GM12878 (cell line): Measurements from ENCODE around the gene IQGAP2. TPM values are rescaled to one million over a fixed set of nuclear protein-coding genes. Genes with fewer than 3 reads are reported as not detected.

Source experiments
- ATAC-seq: fragments of 200-7000 bp; cut with Tn5 transposase; 3 replicates; pipeline ENCODE4 v1.9.1; 2020; ENCODE audit warnings: mild to moderate bottlenecking, moderate library complexity
- BruUV-seq: library from RNA; stranded (reverse); fragments of 400-500 nt; replicated peaks from 2 replicates; lab custom pipeline; 2021; lab: Mats Ljungman, UMichigan
- CTCF ChIA-PET: fragments of 300-600 bp; sonication (Branson Sonifier 250); formaldehyde crosslinking; extraction: SDS; loops from one replicate; lab custom pipeline; 2021; ENCODE audit warnings: inconsistent platforms; lab: Yijun Ruan, JAX
- POLR2A ChIA-PET: fragments of 350-600 bp; formaldehyde crosslinking; extraction: SDS; loops from one replicate; lab custom pipeline; 2021; ENCODE audit warnings: inconsistent platforms; lab: Charles Lee
- RAD21 ChIA-PET: fragments of 300-600 bp; sonication (Branson Sonifier 250); formaldehyde crosslinking; loops from one replicate; lab custom pipeline; 2023; ENCODE audit warnings: antibody characterized with exemption; ENCODE audit not compliant: unreplicated experiment; lab: Charles Lee
- SMC1A ChIA-PET: fragments of 300-600 bp; sonication (Branson Sonifier 250); formaldehyde crosslinking; loops from one replicate; lab custom pipeline; 2023; ENCODE audit not compliant: unreplicated experiment, uncharacterized antibody; lab: Charles Lee
- DNase-seq: peaks from one replicate; pipeline ENCODE4 v3.0.0-alpha.2; 2011; ENCODE audit warnings: low read depth, low spot score
- FAIRE-seq: peaks from 3 replicates; lab custom pipeline; 2011; peaks lifted over from hg19 to GRCh38; lab: Jason Lieb, UNC
- H2AFZ ChIP-seq: 2 replicates; pipeline ENCODE4 v1.6.0; 2011; ENCODE audit warnings: low read depth, low read length, control low read depth; ENCODE audit not compliant: control insufficient read depth
- H3K27ac ChIP-seq: 2 replicates; pipeline ENCODE4 v1.5.1; 2011; ENCODE audit warnings: control low read depth; ENCODE audit not compliant: control insufficient read depth, insufficient read depth
- H3K27me3 ChIP-seq, 2 experiments: replicated peaks in 1 of 2; 2 replicates each; pipeline versions ENCODE4 v1.6.0 to v1.6.1; 2011; ENCODE audit warnings: low read length in 1 of 2; ENCODE audit not compliant: control insufficient read depth in 2 of 2, insufficient read depth in 2 of 2
- H3K36me3 ChIP-seq, 2 experiments: 2 replicates each; pipeline ENCODE4 v1.5.1; 2011; ENCODE audit warnings: low read length in 1 of 2; ENCODE audit not compliant: control insufficient read depth in 2 of 2, insufficient read depth in 2 of 2
- H3K4me1 ChIP-seq: 2 replicates; pipeline ENCODE4 v1.6.1; 2011; ENCODE audit warnings: mild to moderate bottlenecking, low read length, moderate library complexity, mixed read lengths; ENCODE audit not compliant: control insufficient read depth, insufficient read depth
- H3K4me2 ChIP-seq: 2 replicates; pipeline ENCODE4 v1.6.0; 2011; ENCODE audit warnings: control low read depth; ENCODE audit not compliant: control insufficient read depth, insufficient read depth
- H3K4me3 ChIP-seq: fragments of 200-600 bp; sonication (generic); 2 replicates; pipeline ENCODE4 v1.5.1; 2016
- H3K79me2 ChIP-seq: 2 replicates; pipeline ENCODE4 v1.6.0; 2011; ENCODE audit warnings: low read length; ENCODE audit not compliant: control insufficient read depth, insufficient read depth
- H3K9ac ChIP-seq: 2 replicates; pipeline ENCODE4 v1.8.0; 2011; ENCODE audit warnings: low read length, control low read depth, mixed read lengths; ENCODE audit not compliant: control insufficient read depth, insufficient read depth
- H3K9me3 ChIP-seq: replicated peaks from 3 replicates; pipeline ENCODE4 v1.5.1; 2011; ENCODE audit warnings: mild to moderate bottlenecking, low read length; ENCODE audit not compliant: control insufficient read depth, insufficient read depth
- H4K20me1 ChIP-seq: 2 replicates; pipeline ENCODE4 v1.6.0; 2011; ENCODE audit not compliant: control insufficient read depth, insufficient read depth
- ATF7 ChIP-seq: fragments of 450-650 bp; IDR thresholded peaks from 2 replicates; pipeline ENCODE4 v1.6.1; 2016; ENCODE audit warnings: low read depth, mild to moderate bottlenecking
- BACH1 ChIP-seq: fragments of 450-650 bp; IDR thresholded peaks from 2 replicates; pipeline ENCODE4 v1.6.1; 2017; ENCODE audit warnings: mild to moderate bottlenecking, borderline replicate concordance
- BCLAF1 ChIP-seq: fragments of 450-650 bp; IDR thresholded peaks from 2 replicates; pipeline ENCODE4 v1.6.1; 2017; ENCODE audit warnings: antibody characterized with exemption, mild to moderate bottlenecking, moderate library complexity
- ELK1 ChIP-seq: IDR thresholded peaks from 2 replicates; pipeline ENCODE4 v1.6.1; 2012; ENCODE audit warnings: low read depth, low read length, improper control_type of control experiment
- ETV6 ChIP-seq, 2 experiments: fragments of 450-650 bp in 1 of 2; IDR thresholded peaks in 1 of 2; conservative IDR thresholded peaks in 1 of 2; 2 replicates each; pipeline ENCODE4 v1.6.1; 2014; ENCODE audit warnings: antibody characterized with exemption in 1 of 2, borderline replicate concordance in 1 of 2, low read depth in 1 of 2, mild to moderate bottlenecking in 1 of 2, moderate library complexity in 1 of 2
- GABPA ChIP-seq: IDR thresholded peaks from 2 replicates; pipeline ENCODE4 v1.6.1; 2014; ENCODE audit warnings: antibody characterized with exemption, low read depth, mild to moderate bottlenecking, inconsistent platforms
- MXI1 ChIP-seq: fragments of 150-350 bp; IDR thresholded peaks from 2 replicates; pipeline ENCODE4 v1.6.1; 2011; ENCODE audit warnings: low read depth, mild to moderate bottlenecking, inconsistent platforms, low read length, improper control_type of control experiment
- NBN ChIP-seq: fragments of 450-650 bp; IDR thresholded peaks from 2 replicates; pipeline ENCODE4 v1.6.1; 2016
- PAX8 ChIP-seq: fragments of 450-650 bp; IDR thresholded peaks from 2 replicates; pipeline ENCODE4 v1.6.1; 2017; ENCODE audit warnings: mild to moderate bottlenecking, moderate library complexity
- POLR2AphosphoS5 ChIP-seq: IDR thresholded peaks from 2 replicates; pipeline ENCODE4 v1.6.1; 2011; ENCODE audit warnings: mild to moderate bottlenecking, low read length, inconsistent platforms
- RFX5 ChIP-seq: IDR thresholded peaks from 2 replicates; pipeline ENCODE4 v1.6.1; 2011; ENCODE audit warnings: low read depth, low read length, improper control_type of control experiment
- in situ Hi-C: fragments of 300-500 bp; cut with MboI; formaldehyde crosslinking; loops from 9 replicates; pipeline ENCODE4 v1.14.3; 2018; ENCODE audit warnings: mixed read lengths
- intact Hi-C: fragments of 100-400 bp; cut with micrococcal nuclease; formaldehyde crosslinking; loops from one replicate; pipeline ENCODE4 v1.14.2; 2022; ENCODE audit not compliant: unreplicated experiment
- polyA plus RNA-seq, 11 experiments: library from polyadenylated mRNA; depleted of rRNA in 4 of 11; unstranded in 6 of 11; stranded (reverse) in 5 of 11; fragments of >200 nt; fragmentation: Nextera tagmentation in 4 of 11; fragmentation: Illumina TruSeq in 1 of 11; extraction: Ambion mirVana in 4 of 11; extraction: Trizol in 1 of 11; gene quantifications; 1 replicate in 1 of 11; 2 replicates in 10 of 11; pipeline versions ENCODE4 v1.2.1 to v1.2.3, GENCODE V29; 2011 to 2016; ENCODE audit warnings: inconsistent platforms in 2 of 11, missing spikeins in 2 of 11, low read depth in 1 of 11
- total RNA-seq, 4 experiments: library from RNA; depleted of rRNA in 3 of 4; stranded (reverse); fragments of >200 nt in 3 of 4; fragmentation: Illumina TruSeq in 1 of 4; extraction: Trizol in 1 of 4; gene quantifications; 2 replicates each; pipeline versions ENCODE4 v1.2.1 to v1.2.3, GENCODE V29; 2013 to 2021

IQGAP2 gene
- total and polyA plus RNA-seq, 10 of the 15 experiments (the other 5 are each of a cell fraction or from before 2014, with no cell fraction given): 14.5 to 41.4 (median 21.8) TPM

GRCh38 chr5:76490960-76491359 lies 87.9 kb downstream of the IQGAP2 start:
- SMC1A ChIA-PET: interaction anchor here (1.3 kb wide), 1 partner anchor 52 kb away, joined by 3 read pairs; no protein-coding TSS in a partner anchor
- RAD21 ChIA-PET: no interaction called here
- POLR2A ChIA-PET: interaction anchor here (0.6 kb wide), 1 partner anchor 200 kb away, joined by 6 read pairs; no protein-coding TSS in a partner anchor
- Histone ChIP-seq H4K20me1 (no peaks in the 10 kb centered on the region), H2AFZ (no peak overlapping the region), H3K79me2 (no peaks in the 10 kb centered on the region), H3K9ac (no peak overlapping the region), H3K4me3 (no peak overlapping the region), H3K4me2 (no peak overlapping the region), H3K36me3 (no peaks in the 10 kb centered on the region), H3K9me3 (no peaks in the 10 kb centered on the region), H3K4me1 (no peaks in the 10 kb centered on the region), H3K27me3 (no peaks in the 10 kb centered on the region), H3K27ac (no peak overlapping the region)
- FAIRE-seq (no peak), DNase-seq (no peak), ATAC-seq (no peak)
- TF ChIP-seq POLR2AphosphoS5: no peak
- TF ChIP-seq NBN: no peak
- TF ChIP-seq MXI1: no peak
- no peak for TF ChIP-seq RFX5
- no peak for TF ChIP-seq BACH1
- TF ChIP-seq PAX8: no peak
- no peak for TF ChIP-seq ELK1
- TF ChIP-seq GABPA: no peak
- TF ChIP-seq ATF7: no peak
- no peak for TF ChIP-seq ETV6 (conservative IDR thresholded peaks at IDR 0.05 in 1 of 2, IDR thresholded peaks at IDR 0.05 in 1 of 2; ENCODE audit: borderline replicate concordance in 1 of 2, low read depth in 1 of 2)
- TF ChIP-seq BCLAF1: no peak
- CTCF ChIA-PET: no interaction called here
- BruUV-seq: no TSS peak
- in situ Hi-C loops: no loop called here
- intact Hi-C loops: no loop called here
